ENCODE results near the gene PCLO.

The PCLO gene

DNA sequence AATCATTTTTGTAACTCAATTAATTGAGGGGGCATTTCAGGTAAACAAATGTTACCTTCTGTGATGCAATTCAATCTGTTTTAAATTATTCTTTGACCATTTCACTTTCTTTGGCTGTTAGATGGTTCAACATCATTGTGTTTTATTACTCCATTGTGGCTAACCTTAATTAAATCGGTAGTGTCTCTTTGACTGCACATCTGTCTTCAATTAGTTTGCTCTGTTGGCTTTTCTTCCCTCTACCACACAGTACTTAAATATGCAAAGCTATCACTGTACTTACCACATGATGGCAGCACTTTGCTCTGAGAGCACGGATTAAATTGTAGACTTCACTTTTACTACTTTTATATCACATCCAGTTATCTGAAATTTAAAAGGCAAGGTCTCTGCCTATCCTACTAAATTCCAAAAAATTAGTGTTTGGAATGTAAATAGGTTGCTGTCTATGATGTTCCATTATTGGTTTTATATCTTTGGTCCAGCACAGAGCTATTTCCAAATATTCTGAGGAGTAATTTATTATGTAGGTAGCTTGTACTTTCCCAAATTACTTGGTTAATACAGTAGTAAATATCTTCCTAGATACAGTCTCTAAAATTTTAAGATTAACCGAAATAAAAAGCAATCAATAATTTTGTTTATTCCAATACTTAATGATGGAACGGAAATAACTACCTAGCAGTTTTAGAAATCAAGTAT, 352.0 kb downstream of the PCLO start:
- DNase-seq = peak; percentile 47

- DNase-seq = no peak
Observed at GRCh38 chr7:82808633-82809032, 354.1 kb downstream of the PCLO start.

- DNase-seq = no peak
Observed at GRCh38 chr7:82805527-82805960, 357.1 kb downstream of the PCLO start.

- no peak for DNase-seq
Observed at GRCh38 chr7:82803411-82803810, 359.3 kb downstream of the PCLO start.

GRCh38 chr7:82789883-82790609, 372.6 kb downstream of the PCLO start:
- no peak for DNase-seq

GRCh38 chr7:82778021-82778420, 384.7 kb downstream of the PCLO start:
- DNase-seq = no peak

- no peak for DNase-seq
Observed at GRCh38 chr7:82762880-82763279, 399.8 kb downstream of the PCLO start.

- DNase-seq = no peak
Observed at GRCh38 chr7:82760831-82761230, 401.9 kb downstream of the PCLO start.

DNA sequence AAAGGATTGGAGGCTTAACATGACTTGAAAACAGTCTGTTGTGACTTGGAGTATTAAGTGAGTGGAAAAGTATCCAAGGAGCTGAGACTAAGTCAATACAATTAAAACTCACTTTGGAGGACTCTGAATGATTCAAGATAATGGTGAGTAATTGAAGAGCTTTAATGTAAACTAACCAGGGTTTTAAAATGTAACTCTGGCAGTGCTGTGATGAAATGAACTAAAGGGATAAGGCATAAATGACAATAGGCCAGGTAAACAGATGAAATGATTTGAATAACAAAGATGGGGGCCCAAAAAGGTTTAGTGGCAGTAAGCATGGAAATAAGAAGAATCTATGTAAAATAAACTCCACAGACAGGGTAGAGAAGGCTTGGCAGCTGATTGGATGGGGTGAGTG, 402.6 kb downstream of the PCLO start:
- no peak for DNase-seq

- no peak for DNase-seq
Observed at GRCh38 chr7:82755705-82756551, 406.8 kb downstream of the PCLO start.

- DNase-seq = no peak
Observed at GRCh38 chr7:82750007-82750406, 412.7 kb downstream of the PCLO start.

DNA sequence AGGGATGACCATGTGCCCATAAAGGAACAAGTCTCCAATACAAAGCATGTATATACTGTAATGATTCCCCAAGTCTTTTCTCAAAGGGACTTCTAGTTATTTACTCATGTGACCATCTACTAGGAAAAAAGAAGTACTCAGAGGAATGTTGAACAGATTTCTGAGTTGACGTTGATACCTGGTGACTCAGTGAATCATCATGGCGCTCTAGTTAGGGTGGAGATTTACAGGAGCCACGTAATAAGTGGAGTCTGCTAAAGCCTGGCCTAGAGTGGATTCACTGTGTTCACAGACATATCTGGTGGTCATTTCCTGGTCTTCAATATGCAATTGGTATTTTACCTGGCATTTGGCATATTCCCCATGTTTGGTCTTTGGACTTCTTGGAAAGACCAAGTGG, 416.9 kb downstream of the PCLO start:
- no peak for DNase-seq

- no peak for DNase-seq
Observed at GRCh38 chr7:82745117-82745516, 417.6 kb downstream of the PCLO start.

- no peak for DNase-seq
Observed at GRCh38 chr7:82742163-82742562, 420.5 kb downstream of the PCLO start.

GRCh38 chr7:82741493-82741892, 421.2 kb downstream of the PCLO start:
- DNase-seq = no peak

GRCh38 chr7:82740246-82740848, 422.3 kb downstream of the PCLO start:
- peak; percentile 52 for DNase-seq

DNA sequence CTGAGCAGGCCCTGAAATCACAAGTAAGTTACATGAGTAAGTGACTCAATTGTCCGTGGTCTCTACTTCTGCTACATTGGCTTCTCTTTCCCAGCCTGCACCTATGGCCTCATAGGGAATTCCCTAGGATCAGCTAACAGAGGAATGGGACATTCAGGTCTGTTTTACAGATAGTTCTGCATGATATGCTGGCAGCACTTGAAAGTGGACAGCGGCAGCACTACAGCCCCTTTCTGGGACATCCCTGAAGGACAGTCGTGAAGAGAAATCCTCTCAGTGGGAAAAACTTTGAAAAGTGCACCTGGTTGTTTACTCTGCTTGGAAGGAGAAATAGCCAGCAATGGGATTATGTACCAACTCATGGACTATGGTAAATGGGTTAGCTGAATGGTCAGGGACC, 426.1 kb downstream of the PCLO start:
- DNase-seq = no peak

- no peak for DNase-seq
Observed at GRCh38 chr7:82732677-82733076, 430.0 kb downstream of the PCLO start.

- peak; percentile 23 for DNase-seq
Observed at GRCh38 chr7:82729172-82730030, 433.3 kb downstream of the PCLO start.

DNA sequence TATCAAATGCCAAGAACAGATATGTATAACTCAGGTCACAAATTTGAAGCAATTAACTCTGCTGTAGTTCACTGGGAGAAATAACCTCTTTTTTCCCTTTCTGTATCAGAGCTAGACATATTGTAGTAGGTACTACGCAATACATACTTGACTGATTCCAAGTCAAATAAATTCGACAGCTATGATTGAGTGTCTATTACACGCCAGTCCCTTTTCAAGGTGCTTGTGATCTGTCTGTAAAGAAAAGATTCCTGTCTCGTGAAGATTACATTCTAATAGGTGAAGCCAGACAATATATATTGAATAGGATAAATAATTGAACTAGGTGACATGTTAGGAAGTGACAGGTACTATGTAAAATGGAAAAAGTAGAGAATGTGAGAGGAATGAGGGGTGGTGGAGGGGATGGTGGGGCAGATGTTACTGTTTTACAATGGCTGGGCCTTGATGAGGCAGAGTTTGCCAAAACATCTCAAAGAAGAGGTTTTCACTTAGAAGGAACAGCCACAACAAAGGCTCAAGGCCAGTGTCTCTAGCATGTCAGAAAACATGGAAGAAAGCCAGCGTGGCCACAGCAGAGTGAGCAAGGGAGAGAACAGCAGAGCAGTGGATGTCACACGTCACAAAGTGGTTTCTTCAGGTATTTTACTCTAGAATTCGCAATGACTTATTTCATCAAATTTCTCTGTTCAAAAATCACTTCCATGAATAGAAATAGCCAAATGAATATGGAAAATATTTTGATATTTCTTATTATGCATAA, 436.5 kb downstream of the PCLO start:
- DNase-seq = peak; percentile 6

- DNase-seq = no peak
Observed at GRCh38 chr7:82723411-82723810, 439.3 kb downstream of the PCLO start.
